GM12878 (cell line): ENCODE data around the gene LFNG. TPM values are rescaled to one million over a fixed set of nuclear protein-coding genes. Genes with fewer than 3 reads are reported as not detected.

Experiments
- CREB1 ChIP-seq: IDR thresholded peaks from 2 replicates; pipeline ENCODE4 v1.6.1; 2012; ENCODE audit warnings: low read depth, mild to moderate bottlenecking, inconsistent platforms
- DPF2 ChIP-seq: fragments of 450-650 bp; IDR thresholded peaks from 2 replicates; pipeline ENCODE4 v1.6.1; 2017; ENCODE audit warnings: mild to moderate bottlenecking
- EGR1 ChIP-seq, 2 experiments: IDR thresholded peaks; 1 replicate in 1 of 2; 2 replicates in 1 of 2; pipeline ENCODE4 v1.6.1; 2011 to 2012; ENCODE audit warnings: low read depth in 2 of 2, low read length in 2 of 2, borderline replicate concordance in 1 of 2, mild to moderate bottlenecking in 1 of 2, moderate library complexity in 1 of 2
- ETV6 ChIP-seq, 2 experiments: fragments of 450-650 bp in 1 of 2; IDR thresholded peaks in 1 of 2; conservative IDR thresholded peaks in 1 of 2; 2 replicates each; pipeline ENCODE4 v1.6.1; 2014; ENCODE audit warnings: antibody characterized with exemption in 1 of 2, borderline replicate concordance in 1 of 2, low read depth in 1 of 2, mild to moderate bottlenecking in 1 of 2, moderate library complexity in 1 of 2
- HCFC1 ChIP-seq: fragments of 150-350 bp; IDR thresholded peaks from 2 replicates; pipeline ENCODE4 v1.6.1; 2014; ENCODE audit warnings: low read length
- HDAC2 ChIP-seq: fragments of 200-600 bp; sonication (generic); IDR thresholded peaks from 2 replicates; pipeline ENCODE4 v1.6.1; 2017
- JUNB ChIP-seq: IDR thresholded peaks from 2 replicates; pipeline ENCODE4 v1.6.1; 2016; ENCODE audit warnings: antibody characterized with exemption, mild to moderate bottlenecking
- MXI1 ChIP-seq: fragments of 150-350 bp; IDR thresholded peaks from 2 replicates; pipeline ENCODE4 v1.6.1; 2011; ENCODE audit warnings: low read depth, mild to moderate bottlenecking, inconsistent platforms, low read length, improper control_type of control experiment
- RELA ChIP-seq: fragments of 450-650 bp; IDR thresholded peaks from 2 replicates; pipeline ENCODE4 v1.8.0; 2014; ENCODE audit warnings: borderline replicate concordance; ENCODE audit not compliant: partially characterized antibody
- RELB ChIP-seq: fragments of 450-650 bp; IDR thresholded peaks from 2 replicates; pipeline ENCODE4 v1.6.1; 2017; ENCODE audit warnings: low read depth, mild to moderate bottlenecking, moderate library complexity
- SKIL ChIP-seq: fragments of 450-650 bp; IDR thresholded peaks from 2 replicates; pipeline ENCODE4 v1.6.1; 2017; ENCODE audit warnings: mild to moderate bottlenecking, low read depth, inconsistent platforms; ENCODE audit not compliant: poor library complexity, severe bottlenecking
- SMC3 ChIP-seq: IDR thresholded peaks from 2 replicates; pipeline ENCODE4 v1.6.1; 2011; ENCODE audit warnings: low read length, improper control_type of control experiment, borderline replicate concordance
- SPI1 ChIP-seq: IDR thresholded peaks from 2 replicates; pipeline ENCODE4 v1.6.1; 2011; ENCODE audit warnings: low read depth, mild to moderate bottlenecking, low read length, moderate library complexity, borderline replicate concordance; ENCODE audit not compliant: insufficient read depth
- TCF3 ChIP-seq: IDR thresholded peaks from 2 replicates; pipeline ENCODE4 v1.6.1; 2012; ENCODE audit warnings: low read depth, mild to moderate bottlenecking, low read length, borderline replicate concordance; ENCODE audit not compliant: insufficient read depth
- ZBED1 ChIP-seq: IDR thresholded peaks from 2 replicates; pipeline ENCODE4 v1.6.1; 2016; ENCODE audit warnings: borderline replicate concordance
- ZNF24 ChIP-seq: fragments of 450-650 bp; IDR thresholded peaks from 2 replicates; pipeline ENCODE4 v1.6.1; 2017; ENCODE audit warnings: antibody characterized with exemption, mild to moderate bottlenecking
- ZNF687 ChIP-seq: fragments of 450-650 bp; IDR thresholded peaks from 2 replicates; pipeline ENCODE4 v1.6.1; 2017; ENCODE audit warnings: mild to moderate bottlenecking, moderate library complexity
- polyA plus RNA-seq, 11 experiments: library from polyadenylated mRNA; depleted of rRNA in 4 of 11; unstranded in 6 of 11; stranded (reverse) in 5 of 11; fragments of >200 nt; fragmentation: Nextera tagmentation in 4 of 11; fragmentation: Illumina TruSeq in 1 of 11; extraction: Ambion mirVana in 4 of 11; extraction: Trizol in 1 of 11; gene quantifications; 1 replicate in 1 of 11; 2 replicates in 10 of 11; pipeline versions ENCODE4 v1.2.1 to v1.2.3, GENCODE V29; 2011 to 2016; ENCODE audit warnings: inconsistent platforms in 2 of 11, missing spikeins in 2 of 11, low read depth in 1 of 11
- total RNA-seq, 4 experiments: library from RNA; depleted of rRNA in 3 of 4; stranded (reverse); fragments of >200 nt in 3 of 4; fragmentation: Illumina TruSeq in 1 of 4; extraction: Trizol in 1 of 4; gene quantifications; 2 replicates each; pipeline versions ENCODE4 v1.2.1 to v1.2.3, GENCODE V29; 2013 to 2021

The LFNG gene
- total and polyA plus RNA-seq, 10 of the 15 experiments (the other 5 are each of a cell fraction or from before 2014, with no cell fraction given) = 0.09 to 0.68 (median 0.33) TPM; not detected in 2

- TF ChIP-seq TCF3 (peak; percentile 95), ETV6 (conservative IDR thresholded peaks at IDR 0.05 in 1 of 2, IDR thresholded peaks at IDR 0.05 in 1 of 2; ENCODE audit: borderline replicate concordance in 1 of 2, low read depth in 1 of 2) (peak in 1 of 2 experiments; percentile 62; a peak in 2 of 4 replicates), RELA (peak; percentile 62), RELB (no peak), EGR1 (IDR thresholded peaks at IDR 0.05; ENCODE audit: borderline replicate concordance in 1 of 2, low read depth in 2 of 2, low read length in 2 of 2) (peak in 1 of 2 experiments; percentile 57; a peak in 1 of 3 replicates), ZNF687 (no peak), HDAC2 (no peak), HCFC1 (no peak), DPF2 (peak; percentile 32; the same call in 1 of the 2 replicates), SMC3 (peak; percentile 11; the same call in 1 of the 2 replicates), MXI1 (no peak), ZBED1 (peak; percentile 20; the same call in 1 of the 2 replicates), SKIL (peak; percentile 61), ZNF24 (no peak), JUNB (no peak), SPI1 (peak; percentile 46; the same call in 1 of the 2 replicates), CREB1 (0 out of 2 replicates have a peak, but pooled peaks have one; percentile 26)
Observed at GRCh38 chr7:2566890-2567678, 47.5 kb downstream of the LFNG start (continued).
